K562 treated with DMSO at 1 percent for 24 hours (cell line): ENCODE measurements around the gene E2F2. TPM values are rescaled to one million over a fixed set of nuclear protein-coding genes. Genes with fewer than 3 reads are reported as not detected.

Source experiments
- total RNA-seq: library from RNA; unstranded; fragments of 300-600 nt; gene quantifications from 2 replicates; pipeline ENCODE4 v1.2.3, GENCODE V29; 2022; ENCODE audit warnings: low read depth; ENCODE audit not compliant: insufficient read depth

The E2F2 gene, protein sequence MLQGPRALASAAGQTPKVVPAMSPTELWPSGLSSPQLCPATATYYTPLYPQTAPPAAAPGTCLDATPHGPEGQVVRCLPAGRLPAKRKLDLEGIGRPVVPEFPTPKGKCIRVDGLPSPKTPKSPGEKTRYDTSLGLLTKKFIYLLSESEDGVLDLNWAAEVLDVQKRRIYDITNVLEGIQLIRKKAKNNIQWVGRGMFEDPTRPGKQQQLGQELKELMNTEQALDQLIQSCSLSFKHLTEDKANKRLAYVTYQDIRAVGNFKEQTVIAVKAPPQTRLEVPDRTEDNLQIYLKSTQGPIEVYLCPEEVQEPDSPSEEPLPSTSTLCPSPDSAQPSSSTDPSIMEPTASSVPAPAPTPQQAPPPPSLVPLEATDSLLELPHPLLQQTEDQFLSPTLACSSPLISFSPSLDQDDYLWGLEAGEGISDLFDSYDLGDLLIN
- 13.9 and 17.3 TPM in 2 replicates for total RNA-seq

DNA sequence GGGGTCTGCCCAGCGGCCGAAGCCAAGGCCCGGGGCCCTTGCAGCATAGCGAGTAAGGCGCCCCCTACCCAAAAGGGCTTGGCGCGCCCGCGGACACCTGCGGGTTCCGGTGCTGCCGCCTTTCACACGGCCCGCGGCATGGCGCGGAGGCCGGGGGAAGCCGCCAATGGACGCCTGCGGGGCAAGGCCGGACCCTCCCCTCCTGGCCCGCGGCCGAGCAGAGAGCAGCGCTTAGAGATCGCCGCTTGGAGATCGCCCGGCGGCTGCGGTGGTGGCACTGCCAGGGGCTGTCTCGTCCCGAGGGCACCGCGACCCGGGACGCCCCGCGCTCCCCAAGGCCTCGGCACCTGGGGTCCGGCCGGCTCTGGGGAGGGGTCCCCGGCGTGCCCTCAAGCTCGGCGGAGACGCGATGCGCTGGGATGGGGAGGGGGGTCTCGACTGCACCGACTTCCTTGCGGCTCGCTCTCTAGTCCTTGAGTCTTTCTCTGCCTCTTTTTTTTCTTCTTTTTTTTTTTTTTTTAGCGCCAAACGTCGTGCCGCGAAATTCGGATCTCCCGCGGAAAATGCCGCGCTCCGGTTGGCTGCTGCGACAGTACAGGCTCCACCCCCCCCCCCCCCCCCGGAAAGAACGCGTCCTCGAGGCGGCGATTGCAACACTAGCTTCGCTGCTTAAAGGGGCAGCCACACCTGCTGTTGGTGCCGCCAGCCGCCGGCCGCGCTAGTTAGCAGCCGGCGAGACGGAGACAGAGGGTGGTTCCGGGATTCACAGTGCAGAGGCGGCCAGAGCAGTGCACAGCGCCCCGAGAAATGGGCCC is at the start of gene E2F2:
Gene E2F2, minus strand, starts transcription at position 487 of the 815 bp plus-strand sequence. Its CDS starts 440 bp downstream, at position 47.

DNA sequence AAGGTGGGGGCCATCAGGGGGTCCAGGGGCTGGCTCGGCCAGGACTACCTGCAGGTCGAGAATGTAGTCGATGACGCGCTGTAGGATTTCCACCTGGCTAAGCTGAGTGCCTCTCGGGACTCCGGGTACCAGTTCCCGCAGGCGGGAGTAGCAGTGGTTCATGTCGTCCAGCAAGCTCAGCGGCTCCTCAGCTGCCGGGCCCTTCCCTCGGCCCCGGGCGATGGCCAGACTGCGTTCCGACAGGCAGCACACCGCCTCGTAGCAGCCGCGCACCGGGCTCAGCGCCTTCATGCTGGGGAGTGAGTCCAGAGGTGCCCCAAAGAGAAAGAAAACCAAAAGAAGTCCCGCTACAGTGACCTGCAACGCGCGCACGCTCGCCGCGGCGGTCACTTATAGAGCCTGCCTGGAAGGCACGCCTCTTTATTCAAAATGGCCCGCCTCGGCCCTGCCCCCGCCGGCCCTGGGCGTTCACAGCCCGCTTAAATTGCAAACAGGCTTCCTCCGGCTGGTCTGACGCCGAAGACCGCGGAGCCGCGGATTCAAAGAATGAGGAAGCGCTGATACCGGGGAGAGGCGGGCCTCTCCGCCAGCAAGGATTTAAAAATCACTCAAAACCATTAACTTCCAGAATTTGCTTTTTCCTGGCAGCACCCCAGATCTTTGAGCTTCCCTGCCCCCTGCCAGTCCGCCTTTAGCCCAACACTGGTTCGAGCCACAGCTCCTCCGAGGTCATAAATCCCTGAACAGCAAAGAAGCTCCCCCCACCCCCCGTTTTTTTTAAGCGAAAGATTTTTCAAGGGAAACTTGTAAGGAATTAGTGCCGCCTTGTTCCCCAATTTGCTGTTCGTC is 28.3 kb upstream of the E2F2 start, which contains the start of gene ID3:
Gene ID3, minus strand, starts transcription at position 366 of the 849 bp plus-strand sequence. Its CDS starts 75 bp downstream, at position 291.

DNA sequence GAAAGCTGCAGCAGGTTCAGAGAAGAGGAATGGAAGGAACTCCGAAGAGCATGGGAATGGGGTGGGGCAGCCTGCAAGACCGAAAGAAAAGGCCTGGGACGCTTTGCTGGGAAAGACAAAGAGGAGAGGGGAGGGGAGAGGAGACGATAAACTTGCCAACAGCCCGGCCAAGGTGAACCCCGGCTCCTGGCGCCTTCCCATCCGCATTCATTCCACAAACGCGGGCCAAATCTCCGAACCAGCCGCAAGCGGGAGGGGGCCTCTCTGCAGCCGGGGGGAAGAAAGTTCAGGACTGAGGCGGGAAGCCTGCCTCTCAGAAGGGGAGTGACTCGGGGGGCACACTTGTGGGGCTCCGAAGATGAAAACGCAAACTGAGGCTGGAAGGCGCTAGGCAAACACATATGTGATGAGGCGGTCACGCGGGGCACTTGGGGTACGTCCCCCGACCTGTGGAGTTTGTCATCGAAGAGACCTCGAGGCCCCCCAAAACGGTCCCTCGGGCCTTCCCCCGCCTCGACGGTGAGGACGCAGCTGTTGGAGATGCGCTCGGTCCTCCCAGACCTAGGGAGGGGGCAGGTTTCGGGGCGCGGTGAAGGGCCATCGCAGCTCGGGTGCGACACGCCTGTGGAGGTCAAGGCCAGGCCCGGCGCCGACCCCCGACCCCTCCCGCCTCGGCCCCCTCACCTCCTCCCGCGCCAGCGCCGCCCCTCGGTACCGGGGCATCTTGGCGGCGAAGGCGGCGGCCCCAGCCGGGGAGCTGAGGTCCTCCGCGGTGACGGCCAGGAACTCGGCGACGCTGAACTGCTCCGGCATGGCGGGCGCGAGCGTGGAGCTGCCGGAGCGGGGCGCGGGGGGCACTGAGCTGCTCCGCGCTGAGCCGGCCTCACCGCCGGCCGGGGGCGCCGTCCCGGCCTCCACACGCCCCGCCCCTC is 47.4 kb downstream of the E2F2 start, which contains the start of gene ASAP3:
Gene ASAP3, minus strand, starts transcription at position 859 of the 932 bp plus-strand sequence. Its CDS starts 46 bp downstream, at position 813.

Other genes starting within 250 kb of the E2F2 start
- gene HNRNPR, start 186.9 kb downstream of the E2F2 start, total RNA-seq, result 95.1 and 106 TPM in 2 replicates
- 6.3 and 7.5 TPM in 2 replicates for gene ZNF436, start 161.4 kb downstream of the E2F2 start, total RNA-seq
- gene TCEA3, start 106.5 kb downstream of the E2F2 start, total RNA-seq, result 1.8 and 2.5 TPM in 2 replicates
- gene ASAP3, start 47.1 kb downstream of the E2F2 start, total RNA-seq, result 59.1 and 62.8 TPM in 2 replicates
- 531 and 558 TPM in 2 replicates for gene ID3, start 28.3 kb upstream of the E2F2 start, total RNA-seq
- gene RPL11, start 160.6 kb upstream of the E2F2 start, total RNA-seq, result 3,177 and 3,456 TPM in 2 replicates
- gene ELOA, start 212.2 kb upstream of the E2F2 start, total RNA-seq, result 27.0 and 27.4 TPM in 2 replicates
- 117 and 125 TPM in 2 replicates for gene PITHD1, start 247.2 kb upstream of the E2F2 start, total RNA-seq